Stimulated activated CD4-positive, alpha-beta T cell treated with anti-CD3 and anti-CD28 coated beads, Interleukin-1b, Interleukin-23, amount 100 ng/mL, for 1 hour (primary cell): ENCODE data around the gene ARHGEF28.

Source experiments
- DNase-seq, 2 donors: peaks; one replicate each; pipeline ENCODE4 v3.0.0-alpha.2; 2020; ENCODE audit warnings: low read depth in 2 of 2

ARHGEF28 gene

DNA sequence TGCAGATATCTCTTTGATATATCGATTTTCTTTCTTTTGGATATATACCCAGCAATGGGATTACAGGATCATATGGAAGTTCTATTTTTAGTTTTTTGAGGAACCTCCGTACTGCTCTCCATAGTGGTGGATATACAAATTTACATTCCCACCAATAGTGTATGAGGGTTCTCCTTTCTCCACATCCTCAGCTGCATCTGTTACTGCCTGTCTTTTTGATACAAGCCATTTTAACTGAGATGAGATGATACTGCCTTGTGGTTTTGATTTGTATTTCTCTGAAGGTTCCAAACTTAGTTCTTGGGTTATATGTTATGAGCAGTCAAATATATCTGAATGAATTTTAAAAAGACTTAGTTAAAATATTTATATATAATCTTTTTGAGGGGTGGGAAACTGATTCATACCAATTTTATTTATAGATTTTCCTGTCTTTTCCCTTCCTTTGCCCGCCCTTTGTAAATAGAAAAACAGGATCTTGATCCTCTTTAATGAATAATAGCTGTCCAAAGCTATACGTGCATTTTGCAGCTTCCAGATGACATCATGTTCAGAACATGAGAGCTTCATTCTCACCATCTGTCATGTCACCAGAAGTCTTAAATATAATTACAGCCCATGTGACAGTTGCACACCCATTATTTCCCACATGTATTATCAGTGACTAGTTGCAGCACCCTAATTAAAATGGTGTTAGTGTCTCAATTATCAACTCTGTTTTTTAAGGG is 6.2 kb upstream of the ARHGEF28 start:
- no peak for DNase-seq

DNA sequence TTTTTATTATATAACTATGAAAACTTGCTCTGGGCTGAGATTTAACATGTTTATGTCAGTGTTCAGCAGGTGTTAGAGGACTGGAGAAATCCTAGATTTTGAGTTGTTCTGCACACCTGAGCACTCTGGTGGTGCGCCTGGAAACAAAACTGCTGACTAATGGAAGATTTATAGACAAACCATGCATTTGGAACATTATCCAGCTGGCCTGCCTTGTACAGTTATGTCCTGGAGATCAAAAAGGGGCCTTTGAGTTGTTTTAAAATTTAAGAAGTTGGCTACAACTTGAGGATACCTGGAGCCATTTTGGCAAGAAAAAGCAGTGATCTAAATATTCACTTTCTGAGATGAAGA is 5.7 kb upstream of the ARHGEF28 start:
- no peak for DNase-seq

DNA sequence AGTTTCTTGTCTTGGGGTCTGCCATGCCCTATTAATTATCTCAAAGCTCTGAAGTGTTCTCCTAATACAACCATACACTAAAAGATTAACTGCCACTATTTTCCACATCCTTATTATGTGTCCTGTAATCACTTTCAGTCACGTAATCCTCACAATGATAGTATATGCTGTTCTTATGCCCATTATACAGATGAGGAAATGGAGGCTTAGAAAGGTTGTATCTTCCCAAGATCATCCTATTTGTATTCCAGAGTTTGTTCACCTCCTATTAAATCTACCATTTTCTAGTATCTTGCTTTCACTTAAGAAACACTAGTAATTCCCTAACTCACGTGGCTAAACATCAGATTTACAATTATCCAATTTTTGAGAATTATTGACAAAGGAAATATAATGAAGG is 2.9 kb upstream of the ARHGEF28 start:
- DNase-seq = no peak

DNA sequence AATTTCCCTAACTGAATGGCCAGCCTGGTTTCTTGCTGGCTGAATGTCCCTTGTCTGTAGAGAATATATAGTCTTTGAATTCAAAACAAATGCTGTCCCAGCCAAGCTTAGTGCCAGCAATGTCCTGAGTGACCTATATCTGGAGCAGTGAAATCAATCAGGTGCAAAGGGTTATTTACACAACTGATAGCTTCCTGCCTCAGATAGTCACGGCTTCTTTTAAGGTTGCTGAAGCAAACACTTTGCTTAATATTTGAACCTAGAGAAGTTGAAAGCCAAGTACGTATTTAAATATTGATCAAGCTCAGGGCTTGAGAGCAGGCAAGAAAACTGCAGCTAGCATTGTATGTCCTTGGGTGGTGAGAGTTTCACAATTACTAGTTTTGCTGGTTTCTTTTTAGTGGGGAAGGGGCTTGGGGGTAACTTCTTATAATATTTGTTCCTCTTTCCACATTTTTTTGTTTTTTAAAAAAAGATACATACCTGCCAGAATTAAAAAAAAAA is 2.0 kb upstream of the ARHGEF28 start:
- no peak for DNase-seq

DNA sequence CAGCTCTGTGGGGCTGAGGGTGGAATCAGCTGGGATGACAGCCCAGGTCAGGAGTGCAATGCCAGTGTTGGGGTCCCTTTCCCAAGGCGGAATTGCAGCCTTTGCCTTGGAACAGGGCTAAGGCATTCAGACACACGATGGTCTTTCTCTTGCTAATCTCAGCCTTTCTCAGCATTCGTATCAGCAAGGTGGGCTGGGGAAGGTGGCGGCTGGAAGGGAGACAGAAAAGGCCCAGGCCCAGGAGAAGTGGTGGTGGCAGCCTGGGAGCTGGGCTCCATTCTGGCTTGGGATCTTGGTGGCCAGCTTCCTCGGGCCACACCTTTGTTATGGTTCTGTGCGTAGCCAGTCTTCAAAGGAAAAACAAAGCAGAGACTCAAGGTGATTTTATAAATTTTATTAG is 1.1 kb upstream of the ARHGEF28 start:
- no peak for DNase-seq

DNA sequence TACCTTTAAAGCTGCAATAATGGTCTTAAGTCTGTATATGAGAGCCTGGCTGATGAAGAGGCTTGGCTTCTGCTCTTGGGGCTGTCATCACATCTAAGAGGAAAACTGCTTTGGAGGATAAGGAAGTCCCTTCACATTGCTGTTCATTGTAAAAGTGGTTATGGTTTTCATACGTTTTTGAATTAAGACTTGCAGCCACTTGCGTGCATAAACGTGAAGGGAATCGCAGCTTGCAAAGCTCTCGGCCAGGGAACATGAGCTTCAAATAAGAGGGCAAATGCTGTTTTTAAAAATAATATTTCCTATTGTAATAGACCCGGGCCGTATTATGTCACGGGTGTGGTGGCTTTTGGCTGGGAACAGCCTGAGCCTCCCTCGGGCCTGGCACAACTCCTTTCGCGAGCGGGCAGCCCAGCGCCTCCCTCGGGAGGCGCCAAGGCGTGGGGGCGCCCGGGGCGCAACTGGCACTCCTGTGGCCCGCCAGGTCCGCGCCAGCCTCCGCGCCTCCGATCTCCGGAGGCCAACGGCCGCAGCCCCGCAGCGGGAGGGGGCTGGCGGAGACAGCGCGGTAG is 538 bp upstream of the ARHGEF28 start:
- no peak for DNase-seq

DNA sequence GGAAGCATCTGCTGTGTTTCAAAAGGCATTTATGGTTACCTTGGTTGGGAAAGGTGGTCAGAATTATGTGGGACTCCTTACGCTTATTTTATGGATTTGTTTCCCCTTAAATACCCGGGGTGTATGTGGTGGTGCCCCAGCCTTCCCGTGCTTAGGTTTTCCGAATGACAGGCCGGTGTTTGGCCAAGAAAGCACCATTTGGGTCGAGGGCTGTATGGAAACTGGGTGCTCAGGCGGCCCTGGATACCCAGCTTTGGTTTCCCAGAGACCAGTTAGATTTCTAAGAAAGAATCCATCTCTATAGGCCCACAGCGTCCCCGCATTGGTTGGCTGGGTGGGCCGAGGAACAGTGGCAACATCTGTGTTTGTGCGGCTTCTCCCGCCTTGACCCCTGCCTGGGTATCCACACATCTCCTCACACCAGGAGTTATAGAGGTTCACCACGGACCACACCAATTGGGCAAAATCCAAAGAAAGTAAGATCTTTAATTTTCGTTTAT is 868 bp downstream of the ARHGEF28 start:
- DNase-seq = no peak

DNA sequence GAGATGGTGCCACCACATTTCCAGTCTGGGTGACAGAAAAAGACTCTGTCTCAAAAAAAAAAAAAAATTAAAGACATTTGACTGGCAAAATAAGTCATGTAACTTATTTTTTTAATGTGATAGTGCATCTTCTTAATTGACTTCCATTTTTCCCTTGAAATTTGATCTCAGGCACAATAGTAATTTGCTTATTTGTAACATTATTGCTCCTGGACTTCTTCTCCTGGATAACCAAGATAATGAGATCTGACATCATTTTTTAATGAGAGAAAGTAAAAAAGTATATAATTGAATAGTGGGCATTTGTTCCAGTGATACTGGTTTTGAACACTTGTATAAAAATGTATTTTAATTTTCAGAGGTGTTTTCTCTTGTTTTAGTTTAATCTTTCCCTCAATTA is 3.5 kb downstream of the ARHGEF28 start:
- no peak for DNase-seq

DNA sequence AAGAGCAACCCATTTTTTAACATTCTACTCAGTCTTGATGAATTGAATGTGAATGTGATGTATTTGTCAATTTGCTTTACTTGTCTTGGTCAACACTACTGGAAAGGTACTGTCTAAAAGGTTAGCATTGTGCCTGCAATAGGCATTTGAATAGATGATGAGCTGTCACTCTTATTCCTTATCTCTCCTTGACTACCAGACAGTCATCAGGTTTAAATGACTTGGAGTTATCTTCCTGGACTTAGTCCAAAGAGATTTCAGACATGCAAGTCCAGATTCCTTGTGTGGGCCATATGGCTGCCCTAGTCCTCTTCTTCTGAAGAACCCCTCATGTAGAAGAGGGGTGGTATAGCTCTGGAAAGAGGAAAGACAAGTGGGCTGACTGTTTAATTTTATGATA is 4.8 kb downstream of the ARHGEF28 start:
- no peak for DNase-seq

DNA sequence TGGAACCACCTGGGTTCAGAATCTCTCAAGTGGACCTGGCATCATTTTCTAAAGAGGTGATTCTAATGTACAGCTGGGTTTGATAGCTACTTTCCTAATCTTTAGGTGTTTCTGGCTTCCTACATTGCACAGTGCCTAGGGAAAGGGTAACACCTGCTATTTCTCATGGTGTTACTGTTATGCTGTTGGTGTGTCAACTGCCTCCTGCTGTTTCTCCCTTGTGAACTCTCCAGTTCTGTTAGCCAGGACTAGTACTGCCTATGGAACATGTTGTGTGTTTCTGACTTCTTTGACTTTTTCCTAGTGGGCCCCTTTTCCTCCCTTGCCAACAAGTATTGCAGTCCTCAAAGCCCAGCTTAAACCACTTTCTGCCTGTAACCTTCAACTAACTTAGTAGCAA is 5.5 kb downstream of the ARHGEF28 start:
- DNase-seq = no peak

DNA sequence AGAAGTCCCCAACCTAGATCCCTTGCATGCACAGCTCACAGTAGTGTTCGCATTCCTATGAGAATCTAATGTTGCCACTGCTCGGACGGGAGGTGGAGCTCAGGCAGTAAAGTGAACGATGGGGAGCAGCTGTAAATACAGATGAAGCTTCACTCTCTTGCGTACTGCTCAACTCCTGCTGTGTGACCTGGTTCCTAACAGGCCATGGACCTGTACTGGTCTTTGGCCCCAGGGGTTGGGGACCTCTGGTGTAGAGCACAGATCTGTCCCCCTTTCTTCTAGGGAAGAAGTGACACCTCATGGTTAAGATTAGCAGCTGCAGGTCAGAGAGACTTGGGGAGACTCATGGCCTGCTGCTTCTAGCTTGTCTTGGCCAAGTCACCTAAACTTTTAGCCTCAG is 7.1 kb downstream of the ARHGEF28 start:
- DNase-seq = no peak

DNA sequence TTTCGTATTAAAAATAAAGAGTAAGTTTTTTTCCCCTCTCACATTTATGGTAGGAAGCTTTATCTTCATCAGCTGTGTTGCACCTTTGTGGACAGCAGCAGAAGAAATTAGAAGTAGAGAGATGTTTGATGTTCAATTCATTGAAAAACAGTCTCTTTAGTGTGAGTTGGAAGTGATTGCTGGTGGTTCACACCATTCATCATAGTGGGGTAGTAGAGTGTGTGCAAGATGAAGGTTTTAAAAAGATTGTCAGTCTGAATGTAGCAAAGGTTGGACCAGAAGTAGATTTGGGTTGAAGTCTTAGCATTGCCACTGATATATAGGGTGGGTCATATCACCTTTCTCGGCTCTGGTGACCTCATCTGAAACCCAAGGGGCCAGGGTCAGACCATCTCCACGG is 10.4 kb downstream of the ARHGEF28 start:
- DNase-seq = no peak

DNA sequence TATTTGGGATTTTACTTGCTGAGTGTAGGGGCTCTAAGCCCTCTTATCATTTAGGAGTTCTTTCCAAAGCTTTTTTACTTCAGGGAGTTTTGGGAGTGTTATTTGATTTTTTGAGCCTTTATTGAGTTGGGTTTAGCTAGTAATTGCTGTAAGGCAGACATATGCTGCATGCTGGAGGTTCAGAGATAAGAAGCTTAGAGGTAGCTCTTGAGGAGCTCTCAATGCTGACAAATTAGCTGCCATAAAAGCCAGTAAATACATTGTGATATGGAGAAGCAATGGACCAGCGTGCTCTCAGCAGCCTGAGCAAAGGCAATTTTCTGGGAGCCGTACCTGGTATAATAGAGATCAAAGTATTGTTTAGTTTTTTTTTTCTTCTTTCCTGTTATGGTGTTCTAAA is 11.6 kb downstream of the ARHGEF28 start:
- DNase-seq = no peak

DNA sequence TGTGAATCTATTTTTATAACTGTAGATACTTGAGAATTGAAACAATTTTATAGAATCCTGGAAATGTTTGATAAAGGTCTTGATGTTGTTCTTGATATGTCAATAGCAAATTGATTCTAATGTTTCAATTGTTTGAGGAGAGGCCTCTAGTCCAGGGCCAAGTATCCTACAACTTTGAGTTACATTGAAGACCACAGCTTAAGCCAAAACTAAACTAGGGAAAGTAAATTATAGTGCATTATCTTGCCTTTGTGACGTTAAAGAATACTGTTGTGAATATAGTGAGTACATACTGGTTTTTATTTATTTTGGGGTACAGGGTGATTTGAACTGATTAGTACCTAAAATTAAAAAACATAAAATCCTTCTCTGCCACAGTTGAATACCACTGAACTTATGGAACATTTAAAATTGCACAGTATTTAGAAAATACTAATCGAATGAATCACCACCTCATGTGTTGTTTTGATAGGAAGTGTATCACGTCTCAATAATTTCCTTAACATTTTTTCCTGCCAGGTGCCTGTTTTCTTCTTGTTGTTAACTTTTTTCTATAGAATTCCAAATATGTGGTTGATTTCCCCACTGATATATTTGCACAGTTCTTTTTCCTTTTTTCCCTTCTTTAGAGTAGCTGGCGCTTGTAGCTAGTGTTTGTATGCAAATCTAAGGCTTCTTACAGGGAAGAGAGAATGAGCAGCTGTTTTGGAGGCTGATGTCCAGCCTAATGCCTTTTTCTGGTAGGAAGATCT is 12.5 kb downstream of the ARHGEF28 start:
- DNase-seq = no peak

DNA sequence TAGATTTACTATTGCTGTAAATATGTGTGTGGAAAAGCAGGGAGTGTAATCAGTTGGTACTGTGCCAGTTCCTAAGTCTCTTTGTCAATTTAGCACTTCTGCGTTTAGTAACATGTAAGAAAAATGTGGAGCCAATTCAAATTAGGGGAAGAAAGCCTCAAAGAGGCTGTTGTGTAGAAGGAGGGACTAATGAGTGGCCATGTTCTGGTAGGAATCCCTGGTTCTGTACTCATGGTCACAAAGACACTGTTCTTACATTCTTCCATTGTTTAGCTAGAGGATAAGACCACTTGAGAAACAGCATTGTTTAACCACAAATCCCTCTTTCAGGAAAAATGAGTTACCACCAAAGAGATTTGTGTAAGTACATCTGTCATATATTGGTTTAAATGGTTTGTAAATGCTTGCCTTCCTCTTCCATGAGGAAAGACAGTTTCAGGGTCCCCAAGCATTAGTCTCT is 14.9 kb downstream of the ARHGEF28 start:
- no peak for DNase-seq

DNA sequence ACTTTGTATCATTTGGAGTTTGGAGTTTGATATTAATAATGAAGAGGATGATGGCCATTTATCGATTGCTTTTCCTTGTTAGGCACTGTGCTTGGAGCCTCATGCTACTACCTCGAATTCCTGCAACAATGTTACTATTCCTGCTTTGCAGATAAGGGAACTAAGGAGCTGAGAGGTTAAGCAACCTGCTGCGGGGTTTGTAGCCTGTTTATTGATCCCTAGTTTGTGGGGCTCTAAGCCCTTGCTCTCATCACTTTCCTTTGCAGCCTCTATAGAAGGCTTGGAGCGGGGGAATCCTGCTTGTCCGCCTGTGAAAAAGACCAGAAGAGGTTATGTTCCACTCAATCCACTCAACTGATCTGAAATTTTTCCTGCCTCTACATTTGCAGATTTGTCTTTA is 15.8 kb downstream of the ARHGEF28 start:
- DNase-seq = no peak

DNA sequence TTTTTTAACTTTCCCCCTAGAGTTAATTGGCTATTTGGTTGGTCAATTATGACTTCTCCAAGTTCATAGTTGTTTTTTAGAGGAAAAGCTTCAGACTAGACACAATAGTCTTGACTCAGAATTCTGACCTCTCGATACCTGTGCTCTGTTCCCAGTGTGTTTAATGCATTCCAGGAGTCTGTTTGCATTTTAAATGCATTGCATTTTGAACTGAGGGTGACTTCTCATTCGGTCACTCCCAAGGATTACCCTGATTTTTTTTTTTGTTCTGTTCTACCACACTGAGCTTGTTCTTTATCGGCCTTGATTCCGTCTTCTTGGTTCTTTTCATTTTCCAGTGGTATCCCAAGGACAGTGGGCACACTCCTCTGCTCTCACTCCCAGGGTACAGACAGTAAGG is 16.3 kb downstream of the ARHGEF28 start:
- DNase-seq = no peak

DNA sequence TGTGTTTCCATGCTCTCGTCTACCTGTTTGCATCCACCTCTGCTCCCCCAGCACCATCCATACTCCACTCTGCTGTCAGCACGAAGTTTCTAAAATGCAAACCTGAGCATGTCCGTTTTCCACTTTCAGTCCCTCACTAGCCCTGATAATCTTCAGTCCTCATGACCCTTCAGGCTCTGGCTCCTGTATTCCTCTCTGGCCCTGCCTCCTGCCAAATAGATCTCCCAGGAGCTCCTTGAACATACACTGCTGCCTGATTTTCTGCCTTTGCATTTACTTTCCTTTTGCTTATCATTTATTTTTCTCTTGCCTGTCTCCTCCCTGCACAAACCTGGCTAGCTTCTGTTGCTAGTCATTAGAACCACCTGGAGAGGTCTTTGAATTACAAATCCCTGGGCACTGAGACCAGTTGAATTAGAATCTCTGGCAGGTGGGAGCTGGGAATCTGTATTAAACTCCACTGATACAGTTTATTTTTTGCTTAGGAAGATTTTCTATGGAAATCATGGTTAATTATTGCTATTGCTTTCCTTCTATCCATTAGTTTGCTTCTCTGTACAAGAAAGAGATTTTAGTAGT is 18.5 kb downstream of the ARHGEF28 start:
- DNase-seq = no peak

DNA sequence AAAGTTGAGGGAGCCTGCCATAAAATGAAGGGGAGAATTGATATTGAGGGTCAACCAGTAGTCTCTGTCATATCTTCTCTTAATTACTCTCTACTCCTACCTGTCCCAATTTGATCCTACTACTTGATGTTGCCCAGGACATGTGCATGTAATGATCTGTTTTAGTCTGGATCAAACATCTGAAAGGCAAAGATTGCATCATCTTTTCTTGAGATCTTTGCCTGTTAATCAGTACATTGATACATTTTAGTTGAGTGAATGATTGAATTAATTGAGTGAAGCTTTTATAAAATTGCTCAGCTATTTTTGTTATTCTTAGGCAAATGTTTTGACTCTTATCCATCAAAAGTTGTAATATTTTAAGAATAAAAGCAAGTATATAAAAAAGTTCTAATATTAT is 21.7 kb downstream of the ARHGEF28 start:
- DNase-seq = no peak

DNA sequence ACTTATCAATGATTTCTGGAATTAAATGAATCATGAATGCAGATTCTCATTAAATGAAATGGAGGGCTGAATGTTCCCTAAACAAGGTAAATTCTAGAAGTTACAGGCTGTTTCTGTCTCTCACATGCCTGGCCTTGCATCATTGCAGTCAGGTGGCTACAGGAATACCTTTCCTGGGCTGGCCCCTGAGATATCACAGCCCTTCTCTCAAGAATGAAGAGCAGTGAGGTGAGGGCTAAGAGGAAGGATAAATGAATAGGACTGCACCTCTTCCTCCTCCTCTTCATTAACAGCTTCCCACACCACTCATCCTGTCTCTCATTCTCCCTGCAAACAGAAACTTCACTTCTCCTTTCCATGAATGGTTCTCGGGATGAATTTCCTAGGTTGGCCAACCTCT is 22.5 kb downstream of the ARHGEF28 start:
- DNase-seq = no peak

DNA sequence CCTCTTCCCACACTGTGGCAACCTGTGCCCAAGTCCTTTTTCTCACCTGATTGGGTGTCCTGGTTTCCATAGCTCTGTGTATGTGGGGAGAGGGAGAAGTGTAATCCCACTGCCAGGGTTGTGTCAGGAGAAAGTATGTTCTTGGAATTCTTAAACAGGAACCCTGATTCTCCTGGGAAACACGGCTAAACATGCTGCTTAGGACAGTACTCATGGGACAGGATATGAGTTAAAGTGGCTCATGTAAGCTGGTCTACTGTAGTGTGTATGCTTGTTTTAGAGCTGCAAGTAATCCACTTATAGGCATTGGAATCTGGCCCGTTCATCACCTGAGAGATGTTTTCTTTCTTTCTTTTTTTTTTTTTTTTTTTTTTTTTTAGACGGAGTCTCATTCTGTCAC is 23.9 kb downstream of the ARHGEF28 start:
- no peak for DNase-seq

DNA sequence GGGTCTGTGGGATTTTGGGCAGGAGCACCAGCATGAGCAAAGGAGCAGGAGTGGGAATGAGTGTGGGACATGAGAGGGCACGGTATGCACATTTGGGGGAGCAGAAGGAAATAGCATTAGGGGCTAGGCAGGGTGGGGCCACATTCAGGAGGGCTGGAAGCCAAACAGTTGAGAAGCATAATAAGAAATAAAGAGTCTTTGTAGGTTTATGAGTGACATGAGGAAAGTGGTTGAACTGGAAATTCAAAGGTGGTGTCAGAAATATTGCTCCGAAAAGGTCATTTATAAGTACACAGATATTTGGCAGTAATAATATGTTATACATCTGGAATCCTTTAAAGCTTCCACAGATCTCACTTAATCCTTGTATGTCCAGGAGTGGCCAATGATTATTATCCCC is 26.4 kb downstream of the ARHGEF28 start:
- DNase-seq = no peak
